ENCODE results near the gene TNFRSF8. TPM values are rescaled to one million over a fixed set of nuclear protein-coding genes. Genes with fewer than 3 reads are reported as not detected.

Gene TNFRSF8
- total and polyA plus RNA-seq, 7 donors: 0.25 to 0.86 (median 0.49) TPM

GRCh38 chr1:12109901-12110300 is 46.8 kb downstream of the TNFRSF8 start:
- Histone ChIP-seq H3K27me3 (ENCODE audit: insufficient read depth in 3 of 3, low read length in 2 of 3) (peaks cover 0 to 8% (median 0%) of the 10 kb centered on the region in 3 donors), H3K36me3 (ENCODE audit: insufficient read depth in 1 of 2, low read depth in 1 of 2) (no peaks in the 10 kb centered on the region), H3K4me1 (no peaks in the 10 kb centered on the region), H3K4me3 (no peak overlapping the region), H3K27ac (no peak overlapping the region), H3K9me3 (no peaks in the 10 kb centered on the region)
- no peak for ATAC-seq
- TF ChIP-seq CTCF (IDR thresholded peaks at IDR 0.05): no peak
- 91 to 95% (median 93%) methylated on average over 10 of the region's 10 CpGs for WGBS, 3 donors
- no peak for DNase-seq
- intact Hi-C loops (cut with DNase I): no loop called here

- H3K4me3 ChIP-seq: no peak overlapping the region
- intact Hi-C loops (cut with DNase I): no loop called here
- no peaks in the 10 kb centered on the region for H3K9me3 ChIP-seq
- no peak for TF ChIP-seq CTCF (IDR thresholded peaks at IDR 0.05)
- no peak for DNase-seq
- no peak for ATAC-seq
- no peaks in the 10 kb centered on the region for H3K4me1 ChIP-seq
- H3K27ac ChIP-seq: no peak overlapping the region
- WGBS, 3 donors: 92 to 93% (median 92%) methylated on average over 14 of the region's 14 CpGs
- no peaks in the 10 kb centered on the region for H3K27me3 ChIP-seq (ENCODE audit: insufficient read depth in 3 of 3, low read length in 2 of 3)
- H3K36me3 ChIP-seq (ENCODE audit: insufficient read depth in 1 of 2, low read depth in 1 of 2): no peaks in the 10 kb centered on the region
Observed at GRCh38 chr1:12111741-12112140, 48.6 kb downstream of the TNFRSF8 start.

- intact Hi-C loops (cut with DNase I): no loop called here
- no peaks in the 10 kb centered on the region for H3K9me3 ChIP-seq
- no peaks in the 10 kb centered on the region for H3K36me3 ChIP-seq (ENCODE audit: insufficient read depth in 1 of 2, low read depth in 1 of 2)
- no peaks in the 10 kb centered on the region for H3K4me1 ChIP-seq
- no peak for TF ChIP-seq CTCF (IDR thresholded peaks at IDR 0.05)
- no peaks in the 10 kb centered on the region for H3K27me3 ChIP-seq (ENCODE audit: insufficient read depth in 3 of 3, low read length in 2 of 3)
- H3K27ac ChIP-seq: no peak overlapping the region
- no peak overlapping the region for H3K4me3 ChIP-seq
- WGBS, 3 donors: 52 to 65% (median 61%) methylated on average over 5 of the region's 5 CpGs
- no peak for DNase-seq
- ATAC-seq: no peak
Observed at GRCh38 chr1:12112711-12113161, 49.6 kb downstream of the TNFRSF8 start.

GRCh38 chr1:12113433-12114339 is 50.6 kb downstream of the TNFRSF8 start:
- Histone ChIP-seq H3K4me3 (no peak overlapping the region), H3K27ac (no peak overlapping the region), H3K4me1 (no peaks in the 10 kb centered on the region), H3K27me3 (ENCODE audit: insufficient read depth in 3 of 3, low read length in 2 of 3) (no peaks in the 10 kb centered on the region), H3K9me3 (no peaks in the 10 kb centered on the region), H3K36me3 (ENCODE audit: insufficient read depth in 1 of 2, low read depth in 1 of 2) (no peaks in the 10 kb centered on the region)
- TF ChIP-seq CTCF (IDR thresholded peaks at IDR 0.05): no peak
- DNase-seq (no peak), ATAC-seq (no peak)
- intact Hi-C loops (cut with DNase I): no loop called here
- whole genome bisulfite sequencing, 3 donors: 64 to 69% (median 68%) methylated on average over 7 of the region's 7 CpGs
